Measurements from ENCODE around the gene KRTAP20-4.

DNA sequence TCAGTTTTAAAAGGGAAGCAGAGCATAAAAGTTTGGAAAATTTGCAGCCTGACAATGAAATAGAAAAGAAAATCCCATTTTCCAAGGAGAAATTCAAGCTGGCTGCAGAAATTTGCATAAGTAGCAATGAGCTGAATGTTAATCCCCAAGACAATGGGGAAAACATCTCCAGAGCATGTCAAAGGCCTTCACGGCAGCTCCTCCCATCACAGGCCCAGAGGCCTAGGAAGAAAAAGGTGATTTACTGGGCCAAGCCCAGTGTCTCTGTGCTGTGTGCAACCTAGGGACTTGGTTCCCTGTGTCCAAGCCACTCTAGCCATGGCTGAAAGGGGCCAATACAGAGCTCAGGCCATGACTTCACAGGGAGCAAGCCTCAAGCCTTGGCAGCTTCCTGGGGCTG, 48.3 kb downstream of the KRTAP20-4 start:
- TF ChIP-seq POLR2AphosphoS5 (IDR thresholded peaks at IDR 0.05; ENCODE audit: borderline replicate concordance, low read depth, low read length), result no peak
- no peak for TF ChIP-seq EZH2 (IDR thresholded peaks at IDR 0.05)
